H9 (cell line): ENCODE measurements around the gene TAF3. TPM values are rescaled to one million over a fixed set of nuclear protein-coding genes. Genes with fewer than 3 reads are reported as not detected.
A peak's percentile ranks its signal among the peaks of the same experiment; 100 is the strongest.

ENCODE experiments used
- DNase-seq: peaks from one replicate; pipeline ENCODE4 v3.0.0-alpha.2; 2017
- H2AFZ ChIP-seq: one replicate; pipeline ENCODE4 v1.6.1; 2013; ENCODE audit warnings: mild to moderate bottlenecking, low read length, control low read depth, moderate library complexity
- H2AK5ac ChIP-seq: 2 replicates; pipeline ENCODE4 v1.6.1; 2013; ENCODE audit warnings: low read length, control low read depth, mixed read lengths; ENCODE audit not compliant: insufficient read length
- H2BK120ac ChIP-seq: one replicate; pipeline ENCODE4 v1.6.1; 2013; ENCODE audit warnings: low read depth, mild to moderate bottlenecking, low read length, control low read depth, inconsistent platforms; ENCODE audit not compliant: poor library complexity, severe bottlenecking
- H2BK12ac ChIP-seq: 2 replicates; pipeline ENCODE4 v1.6.1; 2013; ENCODE audit warnings: low read length, control low read depth, mixed read lengths, low read depth; ENCODE audit not compliant: insufficient read length
- H2BK15ac ChIP-seq: 2 replicates; pipeline ENCODE4 v1.6.1; 2013; ENCODE audit warnings: low read depth, low read length, control low read depth
- H2BK20ac ChIP-seq: one replicate; pipeline ENCODE4 v1.6.1; 2013; ENCODE audit warnings: low read depth, mild to moderate bottlenecking, low read length, control low read depth, inconsistent platforms; ENCODE audit not compliant: poor library complexity, severe bottlenecking
- H2BK5ac ChIP-seq: 2 replicates; pipeline ENCODE4 v1.6.1; 2013; ENCODE audit warnings: low read length, control low read depth, mixed read lengths; ENCODE audit not compliant: insufficient read length
- H3K14ac ChIP-seq: 2 replicates; pipeline ENCODE4 v1.6.1; 2013; ENCODE audit warnings: low read length, control low read depth; ENCODE audit not compliant: insufficient read depth
- H3K18ac ChIP-seq: 2 replicates; pipeline ENCODE4 v1.6.1; 2013; ENCODE audit warnings: low read depth, mild to moderate bottlenecking, mixed read lengths, low read length, control low read depth; ENCODE audit not compliant: insufficient read length
- H3K23ac ChIP-seq: 2 replicates; pipeline ENCODE4 v1.6.1; 2013; ENCODE audit warnings: low read length, control low read depth, mixed read lengths, low read depth; ENCODE audit not compliant: insufficient read length
- H3K23me2 ChIP-seq: 2 replicates; pipeline ENCODE4 v1.6.1; 2013; ENCODE audit warnings: low read depth, mild to moderate bottlenecking, mixed read lengths, low read length, control low read depth; ENCODE audit not compliant: insufficient read length, poor library complexity, severe bottlenecking
- H3K27ac ChIP-seq: 2 replicates; pipeline ENCODE4 v1.5.1; 2013; ENCODE audit warnings: low read length, control low read depth, mixed read lengths, low read depth; ENCODE audit not compliant: insufficient read length
- H3K27me3 ChIP-seq: 2 replicates; pipeline ENCODE4 v1.6.1; 2013; ENCODE audit warnings: low read length, control low read depth, inconsistent platforms; ENCODE audit not compliant: insufficient read depth
- H3K4ac ChIP-seq: 2 replicates; pipeline ENCODE4 v1.6.1; 2013; ENCODE audit warnings: low read depth, mild to moderate bottlenecking, control low read depth, inconsistent platforms, low read length, moderate library complexity
- H3K4me1 ChIP-seq: 2 replicates; pipeline ENCODE4 v1.6.1; 2013; ENCODE audit warnings: low read length, control low read depth, inconsistent platforms; ENCODE audit not compliant: insufficient read depth
- H3K4me2 ChIP-seq: 2 replicates; pipeline ENCODE4 v1.6.1; 2013; ENCODE audit warnings: low read length, control low read depth, mixed read lengths; ENCODE audit not compliant: insufficient read length, insufficient read depth
- H3K56ac ChIP-seq: 2 replicates; pipeline ENCODE4 v1.6.1; 2013; ENCODE audit warnings: low read depth, mild to moderate bottlenecking, mixed read lengths, low read length, control low read depth; ENCODE audit not compliant: insufficient read length
- H3K79me1 ChIP-seq: 2 replicates; pipeline ENCODE4 v1.6.1; 2013; ENCODE audit warnings: low read depth, mild to moderate bottlenecking, moderate library complexity, low read length, control low read depth, inconsistent platforms; ENCODE audit not compliant: insufficient read depth, poor library complexity, severe bottlenecking
- H3K79me2 ChIP-seq: 2 replicates; pipeline ENCODE4 v1.6.1; 2013; ENCODE audit warnings: low read length, control low read depth, inconsistent platforms; ENCODE audit not compliant: insufficient read depth
- H3K9ac ChIP-seq: 2 replicates; pipeline ENCODE4 v1.6.1; 2013; ENCODE audit warnings: low read length, control low read depth, mixed read lengths; ENCODE audit not compliant: insufficient read length; ENCODE audit errors: extremely low read depth
- H3K9me3 ChIP-seq: one replicate; pipeline ENCODE4 v1.6.1; 2013; ENCODE audit warnings: low read depth, low read length, inconsistent platforms; ENCODE audit not compliant: control insufficient read depth
- H3T11ph ChIP-seq: one replicate; pipeline ENCODE4 v1.6.1; 2013; ENCODE audit warnings: mild to moderate bottlenecking, low read length, control low read depth, inconsistent platforms
- H4K20me1 ChIP-seq: one replicate; pipeline ENCODE4 v1.6.1; 2013; ENCODE audit not compliant: control insufficient read depth, insufficient read length, insufficient read depth
- H4K5ac ChIP-seq: 2 replicates; pipeline ENCODE4 v1.6.1; 2013; ENCODE audit warnings: low read depth, mild to moderate bottlenecking, mixed read lengths, low read length, control low read depth; ENCODE audit not compliant: insufficient read length
- H4K8ac ChIP-seq: replicated peaks from 2 replicates; pipeline ENCODE4 v1.6.1; 2013; ENCODE audit warnings: low read length, control low read depth, mixed read lengths, low read depth; ENCODE audit not compliant: insufficient read length
- H4K91ac ChIP-seq: 2 replicates; pipeline ENCODE4 v1.6.1; 2013; ENCODE audit warnings: low read depth, mild to moderate bottlenecking, moderate library complexity, mixed read lengths, low read length, control low read depth; ENCODE audit not compliant: insufficient read length
- H3K27ac Mint-ChIP-seq, 3 experiments: 2 replicates in 2 of 3; 3 replicates in 1 of 3; pipeline ENCODE4 v1.8.0; 2020 to 2021; ENCODE audit warnings: mixed read lengths in 3 of 3, mild to moderate bottlenecking in 1 of 3, moderate library complexity in 1 of 3
- H3K27me3 Mint-ChIP-seq: 2 replicates; pipeline ENCODE4 v1.8.0; 2021; ENCODE audit warnings: low read depth, mild to moderate bottlenecking, moderate library complexity, mixed read lengths
- H3K36me3 Mint-ChIP-seq, 3 experiments: 2 replicates in 2 of 3; 3 replicates in 1 of 3; pipeline ENCODE4 v1.8.0; 2020 to 2021; ENCODE audit warnings: low read depth in 3 of 3, mixed read lengths in 3 of 3; ENCODE audit not compliant: insufficient read depth in 1 of 3
- H3K4me1 Mint-ChIP-seq, 2 experiments: 2 replicates each; pipeline ENCODE4 v1.8.0; 2020; ENCODE audit warnings: mixed read lengths in 2 of 2
- H3K4me3 Mint-ChIP-seq, 2 experiments: 2 replicates in 1 of 2; 3 replicates in 1 of 2; pipeline ENCODE4 v1.8.0; 2020 to 2021; ENCODE audit warnings: mild to moderate bottlenecking in 2 of 2, mixed read lengths in 2 of 2, moderate library complexity in 1 of 2
- H3K9me3 Mint-ChIP-seq, 2 experiments: 2 replicates in 1 of 2; 3 replicates in 1 of 2; pipeline ENCODE4 v1.8.0; 2020; ENCODE audit warnings: mild to moderate bottlenecking in 2 of 2, mixed read lengths in 2 of 2, moderate library complexity in 1 of 2
- CTCF ChIP-seq: fragments of 200-600 bp; sonication (generic); conservative IDR thresholded peaks from 3 replicates; pipeline ENCODE4 v1.8.0; 2021; ENCODE audit warnings: antibody characterized with exemption, mild to moderate bottlenecking
- WGBS: extraction: QIAGEN DNeasy Blood & Tissue Kit; methylation state at CpG from one replicate; pipeline ENCODE4 v1.1.7; 2013; ENCODE audit warnings: missing lambda C conversion rate, low lambda C conversion rate, mixed read lengths; ENCODE audit not compliant: insufficient read length; ENCODE audit errors: extremely low coverage; 5-methylcytosine and 5-hydroxymethylcytosine counted together
- total RNA-seq: library from RNA; stranded (reverse); gene quantifications from 2 replicates; pipeline ENCODE4 v1.2.1, GENCODE V29; 2021

TAF3 gene
- total RNA-seq, 1 experiment from 2014 or later = 10.2 TPM

- Histone ChIP-seq H4K5ac (no peak overlapping the region), H3K4me2 (peak overlapping the region; percentile 4), H4K91ac (no peak overlapping the region), H4K20me1 (no peaks in the 10 kb centered on the region), H3K79me1 (no peaks in the 10 kb centered on the region), H3K23me2 (peaks cover 38% of the 10 kb centered on the region), H2AFZ (no peak overlapping the region), H2BK12ac (no peak overlapping the region), H3K4me1 (peaks cover 6% of the 10 kb centered on the region; the same call in 1 of the 2 replicates), H3K79me2 (no peaks in the 10 kb centered on the region), H3K23ac (no peak overlapping the region), H3K27me3 (peaks cover 85% of the 10 kb centered on the region), H3T11ph (no peak overlapping the region), H3K4ac (no peak overlapping the region), H3K9me3 (no peaks in the 10 kb centered on the region), H2BK5ac (no peak overlapping the region), H2BK120ac (no peak overlapping the region), H3K14ac (no peak overlapping the region), H2AK5ac (no peak overlapping the region), H3K18ac (no peak overlapping the region), H4K8ac (no peak overlapping the region), H3K56ac (no peak overlapping the region), H2BK20ac (no peak overlapping the region), H3K9ac (no peak overlapping the region), H3K27ac (no peak overlapping the region), H2BK15ac (no peak overlapping the region)
- no CpG with 5 or more reads among the region's 17 CpGs for WGBS
- H3K27me3 Mint-ChIP-seq = peaks cover 92% of the 10 kb centered on the region
- DNase-seq = no peak
- no peak; the same call in 2 of the 3 replicates for TF ChIP-seq CTCF
- peaks cover 36 to 56% of the 10 kb centered on the region in 2 experiments for H3K4me1 Mint-ChIP-seq
- H3K9me3 Mint-ChIP-seq = no peaks in the 10 kb centered on the region; a peak in 1 of 5 replicates
- peak overlapping the region; percentile 21 to 77; a peak in 4 of 5 replicates for H3K4me3 Mint-ChIP-seq
- H3K27ac Mint-ChIP-seq = no peak overlapping the region
- no peaks in the 10 kb centered on the region for H3K36me3 Mint-ChIP-seq
Observed at GRCh38 chr10:8052956-8053445, 234.7 kb downstream of the TAF3 start.
